Suppressor macrophage (primary cell): ENCODE measurements around the gene CRYBA2.

Source experiments
- DNase-seq, 4 experiments: peaks; one replicate each; pipeline ENCODE4 v3.0.0-alpha.2; 2020 to 2022
- total RNA-seq, 17 experiments: gene quantifications; one replicate each; lab custom pipeline; 2026; ENCODE audit warnings: mixed read lengths in 6 of 17, inconsistent platforms in 3 of 17; lab: John Stamatoyannopoulos, UW

CRYBA2 gene, protein sequence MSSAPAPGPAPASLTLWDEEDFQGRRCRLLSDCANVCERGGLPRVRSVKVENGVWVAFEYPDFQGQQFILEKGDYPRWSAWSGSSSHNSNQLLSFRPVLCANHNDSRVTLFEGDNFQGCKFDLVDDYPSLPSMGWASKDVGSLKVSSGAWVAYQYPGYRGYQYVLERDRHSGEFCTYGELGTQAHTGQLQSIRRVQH
- total RNA-seq = 0 to 0.44 (median 0) reads per million in 17 experiments

DNA sequence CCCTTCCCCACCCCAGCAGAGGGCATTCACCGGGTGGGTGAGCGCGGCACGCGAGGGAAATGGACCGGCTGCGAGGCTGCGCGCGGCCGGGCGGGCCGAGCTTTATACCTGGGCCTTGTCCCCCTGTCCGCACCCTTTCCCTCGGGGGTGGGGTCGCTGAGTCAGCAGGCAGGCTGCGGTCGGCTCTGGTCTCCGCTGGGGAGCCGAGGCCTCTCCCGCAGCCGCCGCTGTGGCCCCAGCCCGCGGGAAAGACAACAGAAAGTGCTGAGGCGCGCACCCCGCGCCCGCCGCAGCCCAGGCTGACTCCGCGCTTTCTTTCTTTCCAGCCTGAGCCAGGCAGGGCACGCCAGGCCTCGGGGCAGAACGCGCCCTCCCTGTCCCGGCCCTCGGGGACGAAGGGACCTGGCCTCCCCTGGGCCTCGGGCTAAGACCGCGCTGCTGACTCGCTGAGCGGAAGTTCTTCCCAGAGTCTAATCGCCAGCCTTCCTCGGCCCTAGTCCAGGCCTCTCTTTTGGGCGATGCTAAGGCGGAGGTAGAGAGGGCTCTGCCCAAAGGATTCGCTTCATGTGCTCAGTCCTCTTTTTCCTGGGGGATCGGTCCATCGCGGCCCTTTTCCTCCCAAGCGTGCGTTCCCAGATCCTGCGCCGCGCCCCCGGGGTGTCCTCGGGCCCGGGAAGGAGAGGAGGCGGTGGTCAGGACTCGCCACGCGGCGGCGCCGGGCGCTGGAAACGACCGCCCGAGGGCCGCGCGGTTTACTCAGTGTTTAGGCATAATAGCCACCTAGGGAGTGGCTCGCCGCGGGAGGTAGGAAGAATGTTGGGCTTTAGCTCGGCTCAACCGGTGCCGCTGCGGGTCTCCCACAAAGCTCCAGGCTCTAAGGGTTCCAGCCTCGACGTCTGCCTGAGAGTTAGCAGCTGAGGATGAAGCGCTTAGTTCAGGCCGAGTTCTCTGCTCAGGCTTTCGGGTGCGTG lies at the start of gene CRYBA2:
CRYBA2 (minus strand) TSS at position 78 of the 971 bp plus-strand sequence. CDS start 246 bp downstream, outside the sequence.
- peak in 1 of 4 experiments; percentile 36 for DNase-seq

DNA sequence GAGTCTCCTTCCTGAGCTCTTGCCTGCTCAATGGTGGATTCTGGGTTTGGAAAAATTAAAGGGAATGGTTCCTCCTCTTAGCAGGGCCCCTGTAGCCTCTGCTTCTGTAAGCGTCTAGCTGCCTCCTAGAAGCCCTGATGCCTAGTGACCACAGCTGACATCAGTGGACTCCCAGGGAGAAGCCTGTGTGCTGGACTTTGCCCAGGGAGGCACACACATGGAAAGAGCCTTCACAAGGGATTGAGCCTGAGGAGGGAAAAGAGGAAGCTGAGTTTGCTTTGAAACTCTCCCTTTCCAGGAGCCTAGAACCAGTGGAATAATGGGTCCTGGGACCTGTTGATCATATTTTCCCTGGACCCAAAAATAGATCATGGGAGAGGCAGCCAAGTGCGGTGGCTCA lies 49.5 kb upstream of the CRYBA2 start:
- DNase-seq = no peak

DNA sequence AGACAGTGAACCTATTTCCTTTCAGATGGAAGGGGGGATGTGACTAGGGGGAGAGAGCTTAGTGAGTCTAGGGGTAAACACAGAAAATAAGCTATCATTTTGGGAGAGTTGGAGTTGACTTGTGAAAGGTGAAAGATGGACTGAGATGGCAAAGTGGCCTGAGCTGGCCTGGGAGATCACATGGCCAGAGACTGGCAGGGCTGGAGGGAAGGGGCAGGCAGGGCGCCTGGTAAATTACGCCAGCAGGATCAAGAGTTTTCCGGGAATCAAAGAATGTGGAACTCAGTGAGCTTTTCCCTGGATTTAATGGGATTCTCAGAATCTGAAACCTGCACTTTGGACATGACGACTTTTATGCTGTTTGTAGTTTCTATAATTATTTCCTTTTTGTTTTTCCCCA lies 48.9 kb upstream of the CRYBA2 start:
- no peak for DNase-seq

DNA sequence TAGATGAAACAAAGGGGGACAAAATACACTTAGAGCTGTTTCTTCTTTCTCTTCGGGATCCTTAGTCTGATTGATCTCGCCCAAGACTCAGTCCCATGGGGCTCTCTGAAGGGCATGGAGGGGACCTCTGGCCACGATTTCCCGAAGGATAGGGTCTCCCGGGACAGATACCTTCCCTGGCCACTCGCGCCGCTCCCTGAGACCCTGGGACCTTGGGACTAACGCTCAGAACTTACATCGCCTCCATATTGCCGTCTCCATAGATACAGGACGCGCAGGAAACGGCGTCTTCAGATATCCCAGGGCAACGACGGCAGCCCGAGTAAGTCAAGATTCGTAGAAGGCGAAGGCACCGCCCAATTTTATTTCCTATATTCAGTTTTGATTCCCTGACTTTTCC lies 48.0 kb upstream of the CRYBA2 start, which contains the start of gene CFAP65:
CFAP65 (minus strand) TSS at position 265 of the 400 bp plus-strand sequence. CDS start 2,468 bp downstream, outside the sequence.
- DNase-seq = peak; percentile 13 to 43 (median 32)

DNA sequence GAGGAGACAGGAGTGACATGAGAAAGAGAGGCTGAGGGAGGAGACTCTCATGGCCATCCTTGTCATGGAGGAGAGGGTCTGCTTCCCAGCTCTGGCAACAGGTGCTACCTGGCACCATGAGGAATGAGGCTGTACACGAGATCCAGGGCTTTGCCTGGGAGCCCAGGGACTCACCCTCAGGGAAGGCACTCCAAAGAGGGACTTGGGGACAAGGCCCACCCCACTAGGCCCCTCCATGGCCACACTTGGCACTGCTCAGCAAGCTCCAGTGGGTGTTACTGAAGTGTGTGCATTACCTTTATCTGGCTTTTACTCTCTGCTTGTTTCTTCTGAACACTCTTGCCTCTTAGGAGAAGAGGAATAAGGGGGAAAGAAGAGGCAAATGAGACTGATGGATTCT lies 45.4 kb upstream of the CRYBA2 start:
- no peak for DNase-seq

DNA sequence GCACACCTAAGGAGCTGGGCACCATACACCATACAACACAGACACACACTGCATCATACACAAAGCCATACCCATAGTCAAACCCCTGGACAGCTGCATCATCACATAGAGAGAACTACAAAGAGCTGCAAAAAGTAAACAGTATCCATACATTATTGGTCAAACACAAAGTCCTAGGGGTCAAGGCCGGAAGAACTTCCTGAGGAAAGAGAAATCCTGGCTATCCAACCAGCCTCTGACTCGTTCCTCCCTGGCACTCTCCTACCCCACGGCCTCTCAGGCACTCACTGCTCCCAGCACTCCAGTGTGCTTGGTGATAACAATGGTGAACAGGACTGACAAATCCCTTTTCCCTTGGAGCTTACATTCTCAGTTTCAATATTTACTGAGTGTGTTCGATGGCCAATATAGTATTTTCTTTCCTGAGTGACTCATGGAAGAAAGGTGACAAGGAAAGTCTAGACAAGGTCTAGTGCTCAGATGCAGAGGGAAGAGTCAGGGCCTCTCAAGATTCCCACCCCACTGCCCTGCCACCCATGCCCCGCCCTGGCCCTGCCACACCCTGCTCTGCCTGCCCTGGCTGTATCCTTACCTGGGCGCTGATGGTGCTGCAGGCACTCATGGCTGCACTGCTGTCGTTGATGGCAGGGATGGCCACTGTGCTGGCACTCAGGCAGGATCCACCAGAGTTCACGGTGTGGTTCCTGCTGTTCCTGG lies 44.7 kb upstream of the CRYBA2 start:
- DNase-seq = no peak

DNA sequence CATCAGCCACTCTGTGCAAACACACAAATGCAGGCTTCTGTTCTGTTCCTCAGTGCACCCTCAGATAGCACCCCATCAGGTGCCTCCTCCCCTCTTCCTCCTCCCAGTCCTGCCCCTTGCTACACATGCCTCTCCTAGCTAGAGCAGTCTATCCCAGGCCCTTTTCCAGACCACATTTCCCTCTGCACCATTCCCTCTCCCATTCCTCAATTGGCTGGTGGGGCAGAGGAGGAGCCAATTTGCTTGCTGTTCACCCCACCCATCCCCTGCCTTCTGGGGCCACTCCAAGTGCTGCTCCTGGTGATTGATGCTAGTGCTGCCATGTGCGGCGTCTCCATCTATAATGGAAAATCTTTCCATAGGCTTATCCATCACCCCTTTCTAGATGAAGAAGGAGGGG lies 42.7 kb upstream of the CRYBA2 start:
- DNase-seq = no peak

DNA sequence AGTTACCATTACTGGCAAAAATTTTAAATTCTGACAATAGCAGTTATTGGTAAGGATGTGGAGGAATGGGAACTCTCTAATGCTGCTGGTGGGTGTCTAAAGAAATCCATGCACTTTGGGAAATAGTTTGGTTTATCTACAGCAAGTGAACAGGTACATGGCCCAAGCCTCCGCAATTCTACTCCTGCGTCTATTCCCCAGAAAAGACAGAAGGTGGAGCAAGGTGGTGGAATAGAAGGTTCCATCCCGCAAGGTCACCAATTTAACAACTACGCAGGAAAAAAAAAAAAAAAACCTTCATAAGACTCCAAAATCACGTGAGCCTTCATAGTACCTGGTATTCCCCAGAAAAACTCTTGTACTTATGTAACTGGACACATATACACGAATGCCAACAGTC lies 41.6 kb upstream of the CRYBA2 start:
- no peak for DNase-seq

DNA sequence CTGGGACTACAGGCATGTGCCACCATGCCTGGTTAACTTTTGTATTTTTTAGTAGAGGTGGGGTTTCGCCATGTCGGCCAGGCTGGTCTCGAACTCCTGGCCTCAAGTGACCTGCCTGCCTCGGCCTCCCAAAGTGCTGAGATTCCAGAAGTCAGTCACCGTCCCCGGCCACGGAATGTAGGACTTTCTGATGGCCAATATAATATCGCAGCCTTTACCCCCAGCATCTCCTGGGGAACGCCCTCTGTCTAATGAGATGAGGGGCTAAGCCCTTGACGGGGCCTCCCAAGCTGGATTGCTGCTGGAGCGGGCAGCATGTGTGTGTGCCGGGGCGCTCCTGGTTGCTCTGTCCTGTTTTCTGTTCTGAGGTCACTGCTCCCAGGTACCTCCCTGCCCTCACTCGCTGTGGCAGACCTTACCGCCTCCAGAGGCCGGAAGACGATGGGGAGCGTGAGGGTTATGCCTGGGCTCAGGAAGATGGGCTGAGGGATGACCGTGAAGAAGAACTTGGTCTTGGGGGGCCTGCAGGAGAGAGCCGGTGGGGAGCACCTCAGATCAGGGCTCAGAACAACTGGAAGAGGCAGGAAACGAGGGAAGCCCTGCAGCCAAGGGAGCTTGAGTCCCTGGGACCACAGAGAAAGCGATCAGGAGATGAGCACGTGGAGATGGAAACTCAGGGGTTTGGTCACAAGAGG lies 39.0 kb upstream of the CRYBA2 start:
- no peak for DNase-seq

DNA sequence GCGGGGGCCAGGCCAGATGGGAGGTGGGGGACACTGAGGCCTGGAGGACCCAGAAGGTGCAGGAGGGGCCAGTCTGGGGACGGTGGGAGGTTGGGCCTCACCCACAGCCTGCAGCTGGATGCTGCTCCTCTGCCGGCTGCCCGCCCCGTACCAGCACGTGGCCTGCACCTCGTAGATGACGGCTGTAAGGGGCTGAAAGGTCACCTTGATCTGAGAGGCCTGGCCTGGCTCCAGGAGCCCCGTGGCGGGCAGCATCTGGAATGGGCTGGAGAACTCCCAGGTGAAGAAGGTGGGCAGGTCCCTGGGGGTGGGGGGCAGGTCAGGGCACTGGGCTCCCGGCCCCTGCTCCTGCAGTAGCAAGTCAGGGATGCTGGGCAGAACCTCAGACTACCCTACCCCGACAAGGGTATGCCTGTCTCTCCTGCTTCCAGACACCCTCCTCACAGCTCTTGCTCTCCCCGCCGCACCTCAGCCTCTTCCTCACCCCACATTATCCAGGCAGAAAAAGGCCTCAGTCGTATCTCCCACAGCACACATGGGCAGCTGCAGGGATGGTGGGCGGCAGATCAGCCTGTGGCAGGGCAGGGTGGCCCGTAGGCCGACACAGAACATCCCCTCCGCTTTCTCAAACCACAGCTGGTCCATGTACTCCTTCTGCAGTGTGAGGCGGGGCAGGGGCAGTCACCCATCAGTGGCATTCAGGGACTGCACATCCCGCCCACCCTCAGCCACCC lies 38.0 kb upstream of the CRYBA2 start:
- DNase-seq = no peak

DNA sequence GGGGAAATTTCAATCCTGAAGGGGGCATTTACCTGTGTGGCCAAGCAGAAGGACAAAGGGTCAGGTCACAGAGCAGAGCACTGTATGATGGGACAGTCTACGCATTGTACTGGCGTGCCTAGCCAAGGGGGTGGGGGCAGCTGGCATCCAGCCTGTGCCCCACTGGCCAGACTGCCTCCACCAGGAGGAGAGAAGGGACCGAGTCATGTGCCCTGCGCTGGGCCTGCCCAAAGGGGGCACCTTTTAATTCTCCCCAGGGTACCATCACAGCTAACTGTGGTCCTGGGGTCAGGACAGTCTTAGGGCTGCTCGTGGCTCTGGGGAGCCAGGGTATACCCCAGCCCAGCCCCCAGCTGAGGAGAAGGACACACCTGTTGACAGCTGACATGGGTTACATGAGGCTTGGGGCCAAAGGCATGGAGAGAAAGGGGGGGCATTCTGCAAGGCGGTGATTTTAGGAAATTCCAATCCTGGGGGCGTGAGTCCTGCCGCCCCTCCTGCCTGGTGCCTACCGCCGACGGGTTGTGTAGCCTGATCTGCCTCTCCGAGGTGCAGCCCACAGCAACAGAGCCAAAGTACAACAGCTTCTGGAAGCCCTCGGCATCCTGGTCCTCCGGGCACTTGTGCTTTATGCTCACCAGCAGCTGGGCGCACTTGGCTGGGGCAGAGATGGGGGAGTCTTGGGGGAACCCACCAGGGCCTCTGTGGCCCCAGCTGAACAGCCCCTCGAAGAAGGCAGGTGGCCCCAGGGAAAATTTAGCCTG lies 37.1 kb upstream of the CRYBA2 start:
- DNase-seq = no peak

DNA sequence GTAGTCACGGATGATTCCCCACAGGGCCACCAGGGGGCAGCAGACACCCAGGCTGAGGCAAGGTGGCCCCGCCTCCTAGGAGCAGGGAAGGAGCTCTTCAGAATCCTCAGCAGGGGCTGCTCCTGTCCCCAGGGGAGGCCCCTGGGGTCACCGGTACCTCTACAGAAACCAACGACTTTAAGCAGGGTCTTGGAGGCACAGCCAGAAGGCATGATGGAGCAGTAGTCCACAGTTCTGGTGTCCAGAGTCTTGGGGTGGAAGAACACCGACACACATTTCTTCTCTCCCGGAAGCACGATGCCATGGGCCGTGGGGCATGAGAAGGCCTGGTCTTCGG lies 36.6 kb upstream of the CRYBA2 start:
- peak; percentile 84 to 91 (median 88) for DNase-seq

DNA sequence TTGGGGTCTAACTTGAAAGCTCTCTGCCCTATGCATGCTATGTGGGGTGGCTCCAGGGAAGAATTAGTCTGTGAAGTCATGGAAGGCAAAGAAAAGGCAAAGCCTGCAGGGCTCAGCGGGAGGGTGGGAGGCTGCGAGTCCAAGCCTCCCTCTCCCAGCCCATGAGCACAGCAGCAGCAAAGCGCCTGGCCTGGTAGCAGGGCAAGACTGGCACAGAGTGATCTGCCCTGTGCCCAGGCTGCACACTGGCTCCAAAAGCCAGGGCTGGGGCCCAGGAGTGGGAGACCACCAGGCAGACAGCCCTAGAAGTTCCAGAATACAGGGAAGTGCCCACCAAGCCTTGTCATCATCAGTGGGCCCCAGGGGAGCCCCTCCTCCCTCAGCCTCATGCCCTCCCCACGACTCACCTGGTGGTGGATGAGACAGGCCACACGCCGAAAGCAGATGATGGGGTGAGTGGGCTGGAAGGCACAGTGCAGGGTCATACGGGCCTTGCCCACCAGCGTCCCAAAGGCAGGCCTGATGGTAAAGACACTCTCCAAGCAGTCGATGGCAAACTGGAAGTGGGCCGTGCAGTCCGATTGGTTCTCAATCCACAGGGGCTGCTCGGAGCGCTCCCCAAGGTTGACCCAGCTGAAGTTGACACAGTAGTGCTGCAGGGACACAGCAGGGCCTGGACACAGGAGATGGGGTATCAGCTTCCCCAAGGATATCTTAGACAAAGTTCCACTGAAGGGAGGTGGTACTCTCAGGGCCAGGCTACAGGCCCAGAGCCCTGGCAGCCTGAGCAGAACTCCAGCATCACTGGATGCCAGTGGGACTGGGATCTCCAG lies 36.0 kb upstream of the CRYBA2 start:
- DNase-seq = no peak

DNA sequence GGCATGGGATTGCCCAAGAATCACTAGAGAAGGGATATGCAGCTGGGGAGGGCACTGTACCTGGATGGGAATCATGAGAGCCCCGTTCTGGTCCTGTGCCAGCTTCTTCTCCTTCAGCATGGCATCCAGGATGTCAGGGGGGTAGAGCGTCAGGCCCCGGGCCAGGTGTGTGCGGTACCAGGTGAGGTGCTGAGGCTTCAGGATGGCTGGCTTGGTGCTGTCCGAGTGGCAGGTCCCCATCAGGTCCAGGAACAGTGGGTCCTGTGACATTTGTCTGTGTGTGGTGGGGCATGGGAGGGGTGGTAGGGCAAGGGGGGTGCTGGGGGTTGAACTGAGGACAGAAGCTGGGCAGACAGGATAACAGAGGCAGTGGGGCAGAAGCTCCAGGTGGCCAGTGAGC lies 34.9 kb upstream of the CRYBA2 start:
- DNase-seq = no peak

DNA sequence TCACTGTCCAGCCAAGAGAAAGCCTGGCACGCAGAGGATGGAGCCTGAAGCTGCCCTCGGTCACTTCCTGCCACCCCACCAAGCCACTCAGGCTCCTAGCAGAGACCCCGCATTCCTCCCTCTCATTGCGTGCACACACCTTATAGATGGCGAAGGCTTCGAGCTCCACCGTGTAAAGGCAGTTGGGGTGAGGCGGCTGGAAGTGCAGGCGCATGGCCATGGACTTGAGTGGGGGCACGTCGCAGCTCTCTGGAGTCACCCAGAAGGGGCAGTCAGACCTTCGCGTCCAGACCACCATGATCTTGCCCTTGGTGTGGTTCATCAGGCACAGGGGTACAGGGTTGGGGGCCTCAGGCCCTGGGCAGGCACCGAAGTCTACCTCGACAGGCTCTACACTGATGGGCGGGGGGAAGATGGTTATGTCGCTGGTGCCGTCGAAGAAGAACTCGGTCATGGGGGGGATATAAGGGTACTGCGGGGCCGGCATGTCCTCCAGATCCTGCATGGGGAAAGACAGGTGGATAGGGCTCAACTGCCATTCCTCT lies 34.4 kb upstream of the CRYBA2 start:
- DNase-seq = no peak

DNA sequence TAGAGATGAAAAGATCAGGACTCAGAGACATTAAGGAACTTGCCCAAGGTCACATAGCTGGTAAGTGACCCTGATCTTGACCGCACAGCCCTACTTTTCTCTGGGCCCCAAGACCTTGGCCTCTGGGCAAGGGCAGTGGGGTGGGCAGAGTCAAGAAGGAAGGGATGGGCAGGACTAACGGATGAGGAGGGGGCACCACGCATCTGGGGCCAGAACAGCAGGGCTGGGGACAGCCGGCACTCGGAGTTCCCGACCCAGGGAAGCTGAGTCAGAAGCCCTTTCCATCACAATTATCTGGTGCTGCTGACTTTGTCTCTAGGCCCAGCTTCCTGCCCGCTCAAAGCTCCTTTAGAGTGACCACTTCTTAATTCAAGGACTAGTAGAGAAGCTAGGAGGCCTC lies 33.7 kb upstream of the CRYBA2 start:
- DNase-seq = no peak

DNA sequence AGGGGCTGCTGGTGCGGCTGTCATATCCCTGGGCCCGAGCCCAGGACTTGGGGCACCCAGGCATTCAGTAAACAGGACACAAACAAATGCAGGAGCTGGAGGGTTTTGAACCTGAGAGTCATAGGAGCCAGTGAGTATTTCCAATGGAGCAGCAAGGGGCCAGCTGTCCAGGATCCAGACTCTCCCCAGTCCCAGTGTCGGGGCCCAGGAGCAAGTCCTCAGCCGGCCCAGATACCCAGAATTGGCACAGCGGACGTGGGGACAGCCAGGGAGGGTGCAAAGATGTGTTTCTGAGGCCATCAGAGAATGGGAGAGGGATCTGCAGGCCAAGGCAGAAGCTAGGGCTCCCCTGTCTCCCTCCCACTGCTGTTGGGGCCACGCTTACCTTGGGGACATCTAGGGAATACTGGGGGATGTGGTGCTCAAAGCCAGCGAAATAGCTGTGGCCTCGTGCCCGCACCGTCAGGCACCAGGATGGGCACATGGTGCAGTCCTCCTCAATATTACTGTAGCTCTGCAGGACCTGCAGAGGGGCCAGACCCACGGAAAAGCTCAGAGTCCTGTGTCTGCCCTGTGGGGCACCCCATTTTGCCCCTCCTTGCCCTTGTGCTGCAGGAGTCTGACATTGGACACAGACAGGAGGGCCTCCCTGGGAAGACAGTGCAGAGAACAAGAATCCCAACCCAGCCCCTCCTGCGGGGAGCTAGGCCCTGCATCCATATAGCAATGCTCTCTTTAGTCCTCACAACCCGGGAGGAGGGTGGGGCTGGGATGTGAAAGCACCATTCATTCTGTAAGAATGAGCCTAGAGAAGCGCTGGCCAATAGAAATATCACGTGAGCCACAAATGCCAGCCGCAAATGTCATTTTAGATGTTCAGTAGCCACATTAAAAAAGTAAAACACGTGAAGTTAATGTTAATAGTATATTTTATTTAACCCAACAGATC lies 32.7 kb upstream of the CRYBA2 start:
- no peak for DNase-seq

DNA sequence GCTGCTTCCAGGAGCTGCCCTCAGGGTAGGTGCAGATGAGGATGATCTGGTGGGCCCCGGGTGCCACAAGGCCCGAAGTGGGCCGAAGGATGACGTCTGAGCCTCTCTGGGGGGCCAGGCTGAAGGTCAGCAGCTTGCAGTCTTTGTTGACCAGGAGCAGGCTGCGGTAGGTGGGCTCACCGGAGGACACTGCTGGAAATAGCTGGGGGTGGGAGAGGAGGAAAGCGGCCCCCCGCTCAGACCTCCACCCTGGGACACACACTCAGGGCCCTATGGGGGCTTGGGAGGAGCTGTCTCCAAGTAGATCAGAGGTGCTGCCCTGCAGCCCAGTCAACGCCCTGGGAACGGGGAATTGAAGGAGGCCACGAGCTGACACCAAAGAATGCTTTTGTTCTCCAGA lies 30.8 kb upstream of the CRYBA2 start:
- DNase-seq = no peak
